Hematopoietic multipotent progenitor cell treated with erythropoietin and hydrocortisone succinate and interleukin-3 and kit ligand, for 17 days (in vitro differentiated cells): ENCODE results near the gene CALHM6.
"Not testable (repeated sequence)": the region's sequence is repeated elsewhere in the genome, so short reads cannot be mapped to it uniquely, and the experiment has no call there.

Experiments used
- DNase-seq: peaks from one replicate; pipeline ENCODE4 v3.0.0-alpha.2; 2015; ENCODE audit warnings: low spot score

The CALHM6 gene

GRCh38 chr6:116482780-116483179, 21.6 kb downstream of the CALHM6 start:
- no peak for DNase-seq

- no peak for DNase-seq
Observed at GRCh38 chr6:116483616-116484015, 22.4 kb downstream of the CALHM6 start.

GRCh38 chr6:116485559-116486184, 24.5 kb downstream of the CALHM6 start:
- DNase-seq = no peak

DNA sequence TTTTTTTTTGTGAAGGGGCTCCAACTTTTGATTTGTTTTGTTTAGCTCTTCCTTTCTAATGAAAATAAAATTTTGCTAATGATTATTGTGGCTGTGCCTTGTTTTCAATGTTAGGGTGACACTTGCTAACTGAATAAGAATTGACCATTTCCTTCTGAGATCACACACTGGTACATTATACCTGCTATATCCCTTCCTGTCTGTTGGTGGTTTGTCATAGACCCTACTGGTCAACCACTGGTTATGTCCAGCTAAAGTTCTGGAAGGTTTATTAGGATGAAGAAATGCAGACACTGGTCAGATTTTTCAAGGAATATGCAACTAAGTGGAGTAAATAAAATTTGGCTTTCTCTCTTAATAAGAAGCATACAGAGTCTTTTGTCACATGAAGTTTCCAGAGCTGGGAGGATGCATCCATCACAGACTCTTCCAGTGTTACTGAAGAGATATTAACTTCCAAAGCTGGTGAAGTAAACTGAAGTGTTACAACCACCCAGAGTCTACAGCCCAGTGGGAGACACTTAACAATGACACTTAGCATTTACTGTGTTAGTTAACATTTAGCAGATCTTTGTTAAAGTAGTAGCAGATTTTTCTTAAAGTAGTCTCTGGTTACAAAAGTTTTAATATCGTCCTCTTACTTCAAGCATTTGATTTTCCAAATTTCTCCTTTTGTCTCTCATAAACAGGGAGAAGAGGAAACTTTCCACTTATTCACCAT, 30.6 kb downstream of the CALHM6 start:
- DNase-seq = no peak

- no peak for DNase-seq
Observed at GRCh38 chr6:116492331-116493067, 31.3 kb downstream of the CALHM6 start.

DNA sequence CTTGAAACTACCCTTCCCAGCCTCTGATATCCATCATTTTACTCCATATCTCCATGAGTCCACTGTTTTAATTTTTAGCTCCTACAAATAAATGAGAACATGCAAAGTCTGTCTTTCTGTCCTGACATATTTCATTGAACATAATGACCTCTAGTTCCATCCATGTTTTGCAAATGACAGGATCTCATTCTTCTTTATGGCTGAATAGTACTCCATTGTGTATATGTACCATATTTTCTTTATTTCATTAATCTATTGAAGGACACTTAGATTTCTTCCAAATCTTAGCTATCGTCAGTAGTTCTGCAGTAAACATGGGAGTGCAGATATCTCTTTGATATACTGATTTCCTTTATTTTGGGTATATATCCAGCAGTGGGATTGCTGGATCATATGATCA, 34.0 kb downstream of the CALHM6 start:
- DNase-seq = not testable (repeated sequence)

DNA sequence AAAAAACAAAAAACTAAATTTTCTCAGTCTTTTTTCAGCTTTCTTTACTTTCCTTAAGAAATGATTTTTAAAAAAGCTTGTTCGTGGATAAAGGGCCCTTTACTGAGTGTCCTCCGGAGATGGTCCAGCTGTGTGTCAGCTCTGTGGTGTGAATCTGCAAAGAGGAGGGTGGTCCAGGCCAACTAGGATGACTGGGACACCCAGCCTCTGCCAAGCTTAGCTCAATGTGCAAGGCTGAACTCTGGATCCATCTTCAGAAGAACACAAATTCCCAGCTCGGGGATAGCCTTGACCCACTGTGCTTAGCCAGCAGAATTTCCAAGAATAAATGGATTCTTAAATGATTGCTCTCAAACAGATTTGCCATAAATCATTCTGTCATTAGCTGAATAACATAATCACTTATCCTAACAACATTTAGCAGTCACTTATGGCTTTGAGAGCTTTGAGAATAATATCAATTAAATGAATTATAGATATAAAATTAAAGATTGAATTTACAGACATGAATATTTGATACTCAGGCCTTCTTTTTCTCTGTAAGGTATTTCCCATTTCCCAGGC, 36.0 kb downstream of the CALHM6 start:
- DNase-seq = no peak

GRCh38 chr6:116500969-116501433, 39.8 kb downstream of the CALHM6 start:
- DNase-seq = no peak

- DNase-seq = no peak
Observed at GRCh38 chr6:116507324-116507723, 46.1 kb downstream of the CALHM6 start.

DNA sequence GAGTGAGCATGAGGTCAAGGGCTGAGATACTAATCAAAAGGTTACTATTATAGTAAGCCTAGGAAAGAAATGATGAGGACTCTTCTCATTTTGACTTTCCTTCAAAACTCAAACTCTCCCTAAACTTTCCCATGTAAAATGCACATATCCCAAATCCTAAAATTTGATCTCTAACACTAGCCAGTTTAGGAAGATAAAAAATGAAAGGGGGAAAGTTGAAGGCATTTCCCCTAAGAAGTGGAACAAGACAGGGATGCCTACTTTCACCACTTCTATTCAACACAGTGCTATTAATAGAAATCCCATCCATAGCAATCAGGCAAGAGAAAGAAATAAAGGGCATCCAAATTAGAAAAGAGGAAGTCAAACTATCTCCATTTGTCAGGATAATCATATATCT, 47.4 kb downstream of the CALHM6 start:
- DNase-seq = no peak

DNA sequence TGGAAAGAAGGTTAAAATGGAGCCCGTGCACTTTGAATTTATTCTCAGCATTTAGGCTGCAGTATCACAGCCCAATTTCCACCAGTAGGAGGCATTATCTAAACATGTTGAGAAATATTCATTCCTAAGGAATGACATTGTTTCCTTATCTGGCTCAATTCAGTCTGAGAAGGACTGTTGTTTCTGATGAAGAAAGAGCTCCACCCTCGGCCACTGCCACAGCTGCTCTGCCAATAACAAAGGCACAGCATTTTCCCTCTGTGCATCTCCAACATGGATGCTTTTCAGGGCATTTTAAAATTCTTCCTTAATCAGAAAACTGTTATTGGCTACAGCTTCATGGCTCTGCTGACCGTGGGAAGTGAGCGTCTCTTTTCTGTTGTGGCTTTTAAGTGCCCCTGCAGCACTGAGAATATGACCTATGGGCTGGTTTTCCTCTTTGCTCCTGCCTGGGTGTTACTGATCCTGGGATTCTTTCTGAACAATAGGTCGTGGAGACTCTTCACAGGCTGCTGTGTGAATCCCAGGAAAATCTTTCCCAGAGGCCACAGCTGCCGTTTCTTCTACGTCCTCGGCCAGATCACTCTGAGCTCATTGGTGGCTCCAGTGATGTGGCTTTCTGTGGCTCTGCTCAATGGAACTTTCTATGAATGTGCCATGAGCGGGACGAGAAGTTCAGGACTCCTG, 50.4 kb downstream of the CALHM6 start, which contains the start of gene CALHM5:
TSS of gene CALHM5 (plus strand) at position 216 of the 687 bp plus-strand sequence. CDS start at position 274, 58 bp downstream.
- DNase-seq = no peak

GRCh38 chr6:116512111-116512559, 51.0 kb downstream of the CALHM6 start:
- no peak for DNase-seq

- DNase-seq = no peak
Observed at GRCh38 chr6:116512734-116513133, 51.6 kb downstream of the CALHM6 start.
